HG03045 (cell line): ENCODE results near the gene TBC1D23.
"Not testable (repeated sequence)": the region's sequence is repeated elsewhere in the genome, so short reads cannot be mapped to it uniquely, and the experiment has no call there.

Experiments used
- ATAC-seq: cut with Tn5 transposase; IDR thresholded peaks from one replicate; pipeline ENCODE4 v1.9.1; 2021; ENCODE audit warnings: mild to moderate bottlenecking, moderate library complexity; ENCODE audit not compliant: unreplicated experiment

The TBC1D23 gene

DNA sequence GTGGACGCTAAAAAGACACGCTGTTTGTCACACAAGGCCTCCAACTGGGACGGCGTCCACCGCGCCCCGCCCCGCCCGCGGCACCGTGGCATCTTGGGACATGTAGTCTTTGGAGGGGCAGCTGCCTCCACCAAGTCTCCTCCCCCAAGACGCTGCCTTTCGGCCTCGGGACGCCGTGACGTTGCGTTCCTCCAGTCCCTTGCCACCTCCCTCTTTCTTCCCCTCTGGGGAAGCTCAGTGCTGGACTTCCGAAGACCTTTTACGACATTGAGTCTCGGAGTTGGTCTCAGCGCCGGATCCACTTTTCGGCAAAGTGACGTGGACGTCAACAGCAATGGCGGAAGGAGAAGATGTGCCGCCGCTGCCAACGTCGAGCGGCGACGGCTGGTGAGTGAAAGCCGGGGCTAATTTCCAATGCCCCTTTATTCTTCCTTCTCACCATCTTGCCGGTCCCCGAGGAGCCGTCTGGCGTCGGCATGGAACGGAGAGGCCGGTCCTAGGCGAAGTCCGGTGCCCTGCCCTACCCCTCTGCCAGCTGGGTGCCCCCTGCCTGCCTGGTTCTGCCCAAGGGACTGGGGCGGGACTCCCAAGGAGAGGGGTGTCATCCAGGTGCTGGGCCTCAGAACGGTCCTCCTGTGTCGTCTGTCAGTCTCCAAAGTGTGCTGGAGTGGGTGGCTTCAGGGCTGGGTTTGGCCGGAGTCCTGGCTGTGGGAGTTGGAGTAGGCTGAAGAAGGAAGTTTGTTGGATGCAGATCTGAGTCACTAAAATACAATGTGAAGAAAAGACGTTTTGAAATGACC, at the start of gene TBC1D23:
Gene TBC1D23, plus strand, starts transcription at position 308 of the 800 bp plus-strand sequence. Its CDS starts 27 bp downstream, at position 335.
- ATAC-seq: peak; percentile 100

DNA sequence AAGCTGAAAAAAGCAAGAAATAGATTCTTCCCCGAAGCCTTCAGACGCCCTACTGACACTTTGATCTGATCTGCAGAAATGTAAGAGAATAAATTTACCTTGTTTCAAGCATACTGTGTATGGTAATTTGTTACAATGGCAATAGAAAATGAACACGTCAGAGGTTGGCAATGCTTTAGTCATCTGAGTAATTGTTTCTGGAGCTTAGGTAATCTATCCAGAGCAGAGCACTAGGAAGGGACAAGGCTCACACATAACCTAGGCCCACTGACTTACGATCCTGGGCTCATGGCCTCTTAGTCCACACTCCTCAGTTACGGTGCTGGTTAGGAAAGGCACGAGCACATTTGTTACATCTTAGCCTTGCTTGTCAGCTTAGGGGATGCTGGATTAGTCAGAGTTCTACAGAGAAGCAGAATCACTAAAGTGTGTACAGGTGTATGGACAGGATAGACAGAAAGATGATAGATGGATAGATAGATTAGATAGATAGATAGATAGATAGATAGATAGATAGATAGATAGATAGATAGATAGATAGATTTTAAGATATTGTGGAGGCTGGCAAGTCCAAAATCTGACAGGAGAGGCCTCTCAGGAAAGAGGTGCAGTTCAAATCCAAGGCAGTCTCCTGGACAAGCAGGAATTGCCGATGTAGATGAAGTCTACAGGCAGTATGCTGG, 46.8 kb upstream of the TBC1D23 start:
- no peak for ATAC-seq

DNA sequence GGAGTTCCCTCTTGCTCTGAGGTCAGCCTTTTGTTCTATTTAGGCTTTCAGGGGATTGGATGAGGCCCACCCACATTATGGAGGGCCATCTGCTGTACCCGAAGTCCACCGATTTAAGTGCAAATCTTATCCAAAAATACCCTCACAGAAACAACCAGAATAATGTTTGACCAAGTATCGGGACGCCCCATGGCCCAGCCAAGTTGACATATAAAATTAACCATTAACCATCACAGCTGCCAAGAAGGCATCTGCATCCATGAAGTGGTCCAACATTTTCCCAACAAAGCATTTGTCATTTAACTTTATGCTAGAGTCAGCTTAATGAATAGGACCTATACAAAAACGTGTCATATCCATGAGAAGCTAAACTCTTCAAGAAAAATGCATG, 46.2 kb upstream of the TBC1D23 start:
- no peak for ATAC-seq

DNA sequence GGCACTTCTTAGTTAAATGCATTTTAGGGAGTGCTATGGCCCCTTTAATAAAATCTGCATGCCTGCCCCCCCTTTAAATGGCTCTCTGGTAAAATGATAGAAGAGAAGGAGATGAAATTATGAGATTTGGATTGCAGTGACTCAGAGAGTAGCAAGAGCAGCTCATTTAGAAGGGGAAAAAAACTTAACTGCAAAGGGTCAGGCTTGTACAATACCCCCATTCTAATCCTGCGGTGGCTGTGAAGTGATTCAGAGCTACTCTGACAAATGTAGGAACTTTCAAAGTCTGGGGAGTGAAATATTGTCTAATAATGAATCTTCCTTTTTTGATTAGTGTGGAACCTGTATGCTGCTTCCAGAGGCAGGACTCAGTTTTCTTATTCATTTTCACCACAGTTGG, 44.1 kb upstream of the TBC1D23 start:
- no peak for ATAC-seq

DNA sequence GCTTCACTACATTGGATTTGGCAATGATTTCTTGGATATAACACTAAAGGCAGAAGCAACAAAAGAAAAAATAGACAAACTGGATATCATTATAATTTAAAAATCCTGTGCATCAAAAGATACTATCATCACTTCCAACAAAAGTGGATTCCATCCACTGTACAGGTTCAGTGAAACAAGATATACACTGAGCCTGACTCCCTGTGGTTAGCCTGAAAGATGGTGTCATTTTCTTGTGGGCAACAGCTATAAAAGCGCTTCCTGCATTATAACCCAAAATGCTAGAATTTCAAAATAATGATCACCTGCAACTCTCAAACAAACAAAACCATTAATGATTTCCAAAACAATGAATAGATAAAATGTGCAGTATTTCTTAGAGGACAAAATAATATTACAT, 39.6 kb upstream of the TBC1D23 start:
- ATAC-seq: no peak

DNA sequence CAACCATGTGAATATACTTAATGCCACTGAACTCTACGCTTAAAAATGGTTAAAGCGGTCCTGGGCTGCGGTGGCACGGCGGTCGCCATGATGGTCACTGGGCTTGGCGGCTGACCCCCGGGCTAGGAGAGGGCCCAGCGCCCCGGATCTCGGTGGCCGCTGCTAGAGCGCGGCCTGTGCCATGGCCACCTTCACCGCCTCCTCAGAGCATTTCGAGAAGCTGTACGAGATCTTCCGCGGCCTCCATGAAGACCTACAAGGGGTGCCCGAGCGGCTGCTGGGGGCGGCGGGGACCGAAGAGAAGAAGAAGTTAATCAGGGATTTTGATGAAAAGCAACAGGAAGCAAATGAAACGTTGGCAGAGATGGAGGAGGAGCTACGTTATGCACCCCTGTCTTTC, 35.6 kb upstream of the TBC1D23 start:
- no peak for ATAC-seq

DNA sequence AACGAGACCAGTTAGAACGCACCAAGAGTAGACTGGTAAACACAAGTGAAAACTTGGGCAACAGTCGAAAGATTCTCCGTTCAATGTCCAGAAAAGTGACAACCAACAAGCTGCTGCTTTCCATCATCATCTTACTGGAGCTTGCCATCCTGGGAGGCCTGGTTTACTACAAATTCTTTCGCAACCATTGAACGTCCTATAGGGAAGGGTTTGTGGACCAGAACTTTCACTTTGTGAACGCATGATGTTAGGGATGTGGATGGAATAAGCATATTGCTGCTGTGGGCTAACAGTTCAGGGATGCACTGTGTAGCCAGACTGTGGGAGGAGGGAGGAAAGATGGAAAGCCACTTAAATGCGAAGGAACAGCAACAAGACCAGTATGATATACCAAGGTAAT, 34.9 kb upstream of the TBC1D23 start:
- no peak for ATAC-seq

DNA sequence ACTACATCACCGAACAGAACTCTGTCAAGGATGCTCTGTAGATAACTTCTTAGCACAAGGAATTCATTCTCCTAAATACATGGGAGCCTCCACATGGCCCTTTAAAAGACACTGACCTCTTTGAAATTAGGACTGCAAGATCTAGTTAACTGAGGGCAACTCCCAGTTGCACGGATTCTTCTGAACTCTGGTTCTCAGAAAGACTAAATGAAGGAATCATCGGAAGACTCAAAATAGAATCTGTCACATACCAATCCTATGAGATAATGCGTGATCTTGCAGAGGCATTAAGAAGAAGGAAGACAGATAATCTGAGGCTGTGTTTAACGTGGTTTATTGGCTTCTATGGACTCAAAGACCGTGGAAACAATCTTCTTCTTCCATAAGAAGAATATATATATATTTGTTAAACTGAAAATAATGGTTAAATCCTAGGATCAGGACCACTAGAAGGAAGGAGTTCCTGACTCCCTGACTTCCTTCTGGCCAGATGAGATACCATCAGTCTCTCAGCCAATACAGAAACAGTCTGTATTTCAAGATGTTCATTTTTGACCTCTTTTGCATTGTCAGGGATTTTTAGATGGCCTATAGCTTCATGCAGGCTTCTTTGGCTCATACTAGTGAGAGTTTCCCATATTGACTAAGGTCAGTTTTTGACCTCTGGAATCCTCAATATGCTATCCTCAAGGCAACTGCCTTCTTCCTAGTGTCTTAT, 33.9 kb upstream of the TBC1D23 start:
- no peak for ATAC-seq

DNA sequence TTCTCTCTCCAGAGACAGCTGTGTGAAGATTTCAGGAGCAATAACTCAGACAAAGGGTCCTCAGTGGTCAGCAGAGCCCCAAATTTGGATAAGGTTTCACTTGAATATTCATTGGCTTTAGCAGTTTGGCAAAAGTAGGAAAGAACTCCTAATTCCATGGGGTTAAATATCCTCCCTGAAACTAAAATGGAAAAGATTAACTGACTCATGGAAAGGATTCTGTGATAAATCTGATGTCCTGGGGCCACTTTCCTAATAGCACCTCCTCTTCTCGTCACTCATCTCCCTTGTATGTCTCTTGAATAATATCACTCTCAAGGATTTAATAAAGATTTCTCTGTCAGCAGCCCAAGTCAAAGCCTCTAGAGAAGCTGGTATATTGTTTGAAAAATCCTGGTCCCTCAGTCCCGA, 33.3 kb upstream of the TBC1D23 start:
- no peak for ATAC-seq

DNA sequence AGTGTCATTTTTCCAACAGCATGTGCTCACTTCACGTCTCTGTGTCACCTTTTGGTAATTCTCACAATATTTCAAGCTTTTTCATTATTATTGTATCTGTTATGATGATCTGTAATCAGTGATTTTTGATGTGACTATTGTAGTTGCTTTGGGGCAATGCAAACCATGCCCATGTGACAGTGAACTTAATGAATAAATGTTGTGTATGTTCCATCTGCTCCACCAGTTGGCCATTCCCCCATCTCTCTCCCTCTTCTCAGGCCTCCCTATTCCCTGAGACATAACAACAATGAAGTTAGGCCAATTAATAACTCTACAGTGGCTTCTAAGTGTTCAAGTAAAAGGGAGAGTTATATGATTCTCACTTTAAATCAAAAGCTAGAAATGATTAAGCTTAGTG, 32.5 kb upstream of the TBC1D23 start:
- no peak for ATAC-seq

DNA sequence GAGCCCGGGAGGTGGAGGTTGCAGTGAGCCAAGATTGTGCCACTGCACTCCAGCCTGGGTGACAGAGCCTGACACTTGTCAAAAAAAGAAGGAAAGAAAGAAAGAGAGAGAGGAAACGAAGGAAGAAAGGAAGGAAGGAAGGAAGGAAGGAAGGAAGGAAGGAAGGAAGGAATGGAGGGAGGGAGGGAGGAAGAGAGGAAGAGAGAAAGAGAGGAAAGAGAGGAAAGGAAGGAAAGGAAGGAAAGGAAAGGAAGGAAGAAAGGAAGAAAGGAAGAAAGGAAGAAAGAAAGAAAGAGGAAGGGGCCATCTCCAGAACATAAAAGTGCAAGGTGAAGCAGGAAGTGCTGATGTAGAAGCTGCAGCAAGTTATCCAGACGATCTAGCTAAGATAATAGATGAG, 31.6 kb upstream of the TBC1D23 start:
- not testable (repeated sequence) for ATAC-seq

DNA sequence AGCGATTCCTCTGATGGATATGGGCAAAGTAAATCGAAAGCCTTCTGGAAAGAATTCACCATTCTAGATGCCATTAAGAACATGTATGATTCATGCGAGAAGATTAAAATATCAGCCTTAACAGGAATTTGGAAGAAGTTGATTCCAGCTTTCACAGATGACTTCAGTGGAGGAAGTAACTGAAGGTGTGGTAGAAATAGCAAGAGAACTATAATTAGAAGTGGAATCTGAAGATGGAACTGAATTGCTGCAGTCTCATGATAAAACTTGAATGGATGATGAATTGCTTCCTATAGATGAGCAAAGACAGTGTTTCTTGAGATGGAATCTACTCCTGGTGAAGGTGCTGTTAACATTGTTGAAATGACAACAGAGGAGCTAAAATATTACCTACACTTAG, 30.1 kb upstream of the TBC1D23 start:
- no peak for ATAC-seq

DNA sequence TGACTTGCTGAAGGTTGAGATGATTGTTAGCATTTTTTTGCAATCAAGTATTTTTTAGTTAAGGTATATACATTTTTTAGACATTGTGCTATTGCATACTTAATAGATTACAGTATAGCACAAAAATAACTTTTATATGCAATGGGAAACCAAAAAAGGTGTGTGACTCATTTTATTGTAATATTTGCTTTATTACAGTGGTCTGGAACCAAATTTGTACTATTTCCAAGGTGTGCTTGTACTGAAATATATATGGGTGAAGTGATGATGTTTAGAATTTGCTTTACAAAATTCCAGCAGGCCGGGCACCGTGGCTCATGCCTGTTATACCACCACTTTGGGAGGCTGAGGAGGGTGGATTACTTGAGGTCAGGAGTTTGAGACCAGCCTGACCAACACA, 29.1 kb upstream of the TBC1D23 start:
- no peak for ATAC-seq

DNA sequence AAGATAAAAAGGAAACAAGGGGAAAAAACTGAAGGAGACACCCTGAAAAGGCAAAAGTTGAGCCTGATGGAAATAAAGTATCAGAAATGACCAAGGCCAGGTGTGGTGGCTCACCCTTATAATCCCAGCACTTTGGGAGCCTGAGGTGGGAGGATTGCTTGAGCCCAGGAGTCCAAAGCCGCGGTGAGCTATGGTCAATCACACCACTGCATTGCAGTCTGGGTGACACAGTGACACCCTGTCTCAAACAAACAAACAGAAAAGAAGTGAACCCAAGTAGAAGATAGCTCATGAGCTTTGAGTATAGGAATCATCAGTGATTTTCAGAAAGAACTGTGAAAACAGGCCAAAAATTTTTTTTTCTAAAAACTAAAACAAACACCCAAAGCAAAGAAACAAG, 26.4 kb upstream of the TBC1D23 start:
- no peak for ATAC-seq

DNA sequence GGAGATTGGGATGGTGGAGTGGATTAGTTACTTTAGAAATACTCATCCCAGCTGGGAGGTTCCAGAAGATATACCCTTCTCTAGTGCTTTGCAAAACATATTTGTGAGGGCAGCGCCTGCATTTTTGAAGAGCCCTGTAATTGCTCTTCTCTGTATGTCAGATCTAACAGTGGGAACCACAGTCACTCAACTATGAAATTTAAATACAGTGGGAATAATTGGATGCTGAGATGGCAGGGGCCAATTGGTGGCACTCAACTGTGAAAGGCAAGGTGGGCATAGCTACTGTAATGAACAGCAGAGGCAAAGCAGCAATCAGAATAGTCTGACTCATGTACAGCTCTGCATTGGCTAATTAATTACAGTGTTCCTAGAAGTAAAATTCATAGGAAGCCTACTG, 22.2 kb upstream of the TBC1D23 start:
- no peak for ATAC-seq

DNA sequence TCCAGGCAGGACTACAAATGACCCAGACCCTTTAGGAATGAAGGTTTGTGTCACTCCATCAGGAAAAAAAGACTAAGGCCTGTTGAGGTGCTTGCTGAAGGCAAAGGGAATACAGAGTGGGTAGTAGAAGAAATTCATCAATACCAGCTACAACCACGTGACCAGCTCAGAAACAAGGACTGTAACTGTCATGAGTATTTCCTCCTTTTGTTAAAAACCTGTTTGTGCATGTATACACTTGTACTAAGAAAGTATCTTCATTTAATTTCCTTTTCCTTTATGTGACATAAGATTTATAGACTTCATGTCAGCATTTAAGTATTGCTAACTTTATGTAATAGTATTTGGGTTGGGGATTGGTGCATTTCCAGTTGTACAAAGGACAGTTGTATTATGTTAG, 18.3 kb upstream of the TBC1D23 start:
- not testable (repeated sequence) for ATAC-seq

DNA sequence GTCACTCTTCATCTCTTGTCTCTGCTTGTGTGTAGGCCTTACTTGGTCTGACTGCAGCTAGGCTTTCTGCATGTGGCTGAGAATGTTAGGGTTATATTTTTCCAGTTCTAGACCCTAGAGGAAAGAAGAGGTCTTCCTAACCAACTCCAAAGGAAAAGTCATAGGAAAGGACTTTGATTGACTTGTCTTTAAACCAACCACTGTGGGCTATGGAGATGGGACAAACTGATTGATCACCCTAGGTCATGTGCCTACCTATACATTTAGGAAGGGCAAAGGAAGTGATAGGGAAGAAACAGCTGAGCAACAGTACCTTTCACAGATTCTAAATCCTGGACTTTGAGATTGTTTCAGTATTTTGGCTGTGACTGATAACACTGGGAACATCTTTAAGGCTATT, 16.5 kb upstream of the TBC1D23 start:
- no peak for ATAC-seq

DNA sequence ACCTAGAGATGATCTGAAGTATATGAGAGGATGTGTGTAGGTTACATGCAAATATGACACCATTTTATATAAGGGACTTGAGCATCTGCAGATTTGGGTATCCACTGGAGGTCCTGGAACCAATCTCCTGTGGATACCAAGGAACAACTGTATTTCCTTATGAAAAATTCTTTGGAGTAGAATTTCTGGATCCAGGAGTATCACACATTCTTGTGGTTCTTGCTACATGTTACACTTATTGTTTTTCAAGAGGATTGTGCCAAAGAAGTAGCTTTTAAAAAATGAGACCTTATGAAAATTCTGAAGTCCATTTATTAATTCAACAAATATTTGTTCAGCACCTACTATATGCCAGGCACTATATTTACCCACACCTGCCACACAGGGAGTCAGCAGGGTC, 15.7 kb upstream of the TBC1D23 start:
- ATAC-seq: no peak

DNA sequence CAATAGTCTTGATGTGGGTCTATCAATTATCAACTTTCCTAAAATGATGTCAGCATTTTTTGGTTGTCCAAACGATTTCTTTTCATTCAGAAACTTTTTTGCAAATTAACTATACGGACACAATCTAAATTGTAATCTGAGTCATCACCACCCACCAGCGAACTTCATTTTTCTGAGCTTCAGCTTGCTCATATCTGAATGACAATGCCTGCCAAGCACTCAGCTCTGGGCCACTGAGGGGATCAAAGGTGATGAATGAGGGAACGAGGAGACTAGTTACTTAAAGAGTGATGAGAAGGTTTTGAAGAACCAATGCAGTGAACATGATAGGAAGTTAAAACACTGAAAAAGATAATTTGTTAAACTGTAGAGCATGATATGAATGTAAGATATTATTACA, 14.9 kb upstream of the TBC1D23 start:
- ATAC-seq: no peak

DNA sequence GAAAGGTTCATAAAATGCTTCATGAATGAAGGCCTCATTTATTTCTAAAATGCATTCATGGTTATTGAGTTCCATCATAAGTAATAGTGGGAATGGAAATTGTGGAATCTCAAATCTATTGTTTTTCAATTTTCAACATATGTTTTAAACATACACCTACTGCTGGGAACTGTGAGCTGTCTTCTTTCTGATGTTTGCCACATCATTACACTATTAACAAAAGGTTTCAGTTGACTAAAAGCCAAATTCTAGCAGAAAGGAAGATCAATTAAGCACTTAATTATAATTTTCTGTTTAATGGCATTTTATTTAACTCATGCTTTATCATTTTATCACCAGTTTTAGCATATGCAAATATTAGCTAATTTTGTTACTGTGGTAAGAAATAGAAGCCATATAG, 13.8 kb upstream of the TBC1D23 start:
- no peak for ATAC-seq

DNA sequence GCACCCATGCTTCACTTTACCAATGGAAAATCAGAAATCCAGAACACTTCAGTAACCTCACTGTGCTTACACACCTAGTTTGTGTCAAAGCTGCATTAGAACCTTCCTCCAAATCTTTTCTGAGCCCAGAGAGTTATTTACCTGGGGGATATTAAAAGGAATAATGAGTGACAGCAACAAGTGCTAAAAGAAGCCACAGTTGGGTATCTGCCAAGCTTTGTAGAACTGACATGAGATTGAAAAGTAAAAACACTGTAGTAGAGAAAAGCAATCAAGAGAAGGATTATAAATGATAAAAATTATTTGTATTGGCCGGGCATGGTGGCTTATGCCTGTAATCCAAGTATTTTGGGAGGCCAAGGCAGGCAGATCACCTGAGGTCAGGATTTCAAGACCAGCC, 8.8 kb upstream of the TBC1D23 start:
- ATAC-seq: no peak
